ENCODE measurements around the gene CHRNA3.

GRCh38 chr15:78642331-78642730 lies 21.5 kb upstream of the CHRNA3 start:
- no peak for TF ChIP-seq EZH2phosphoT487 (IDR thresholded peaks at IDR 0.05; ENCODE audit: low read depth)
- no peak for TF ChIP-seq CTCF (IDR thresholded peaks at IDR 0.05; ENCODE audit: low read depth, low read length)

All from OCI-LY3 (cell line).